Thoracic aorta (tissue), 2 donors: ENCODE measurements around the gene TMC5. TPM values are rescaled to one million over a fixed set of nuclear protein-coding genes. Genes with fewer than 3 reads are reported as not detected.
"Not testable (repeated sequence)": the region's sequence is repeated elsewhere in the genome, so short reads cannot be mapped to it uniquely, and the experiment has no call there.

Experiments
- ATAC-seq: fragments of 150-250 bp; one replicate; pipeline ENCODE4 v1.8.0; 2017; ENCODE audit warnings: low read depth; ENCODE audit not compliant: insufficient number of reproducible peaks, low FRiP score
- DNase-seq: peaks from one replicate; pipeline ENCODE4 v3.0.0-alpha.2; 2020; ENCODE audit warnings: low spot score
- H3K27ac ChIP-seq, 2 donors: fragments of 200-600 bp; sonication (generic); 1 replicate in 1 of 2; 2 replicates in 1 of 2; pipeline ENCODE4 v1.5.1; 2016; ENCODE audit warnings: mild to moderate bottlenecking in 2 of 2, moderate library complexity in 2 of 2
- H3K27me3 ChIP-seq: fragments of 200-600 bp; sonication (generic); replicated peaks from 2 replicates; pipeline ENCODE4 v1.6.0; 2016; ENCODE audit warnings: mild to moderate bottlenecking; ENCODE audit not compliant: insufficient read depth
- H3K36me3 ChIP-seq: fragments of 200-600 bp; sonication (generic); one replicate; pipeline ENCODE4 v1.5.1; 2016
- H3K4me1 ChIP-seq, 2 donors: fragments of 200-600 bp; sonication (generic); 1 replicate in 1 of 2; 2 replicates in 1 of 2; pipeline versions ENCODE4 v1.5.1 to v1.6.0; 2016; ENCODE audit warnings: low read depth in 2 of 2, mild to moderate bottlenecking in 1 of 2; ENCODE audit not compliant: control insufficient read depth in 1 of 2
- H3K4me3 ChIP-seq: fragments of 200-600 bp; sonication (generic); 2 replicates; pipeline ENCODE4 v1.5.1; 2016; ENCODE audit warnings: mild to moderate bottlenecking
- H3K9me3 ChIP-seq: fragments of 200-600 bp; sonication (generic); 2 replicates; pipeline ENCODE4 v1.5.1; 2016
- total RNA-seq, 2 donors: library from RNA; depleted of rRNA; stranded (reverse); fragments of >200 nt; gene quantifications; one replicate each; pipeline versions ENCODE4 v1.1.0 to v1.2.3, GENCODE V29; 2016
- TF ChIP-seq, protein P1 (sequence below): fragments of 200-600 bp; sonication (generic); IDR thresholded peaks from one replicate; pipeline ENCODE4 v1.5.1; 2019; ENCODE audit warnings: antibody characterized with exemption

Gene TMC5
- total RNA-seq, 2 donors from 2014 or later, result 0.71 TPM; not detected in 1

DNA sequence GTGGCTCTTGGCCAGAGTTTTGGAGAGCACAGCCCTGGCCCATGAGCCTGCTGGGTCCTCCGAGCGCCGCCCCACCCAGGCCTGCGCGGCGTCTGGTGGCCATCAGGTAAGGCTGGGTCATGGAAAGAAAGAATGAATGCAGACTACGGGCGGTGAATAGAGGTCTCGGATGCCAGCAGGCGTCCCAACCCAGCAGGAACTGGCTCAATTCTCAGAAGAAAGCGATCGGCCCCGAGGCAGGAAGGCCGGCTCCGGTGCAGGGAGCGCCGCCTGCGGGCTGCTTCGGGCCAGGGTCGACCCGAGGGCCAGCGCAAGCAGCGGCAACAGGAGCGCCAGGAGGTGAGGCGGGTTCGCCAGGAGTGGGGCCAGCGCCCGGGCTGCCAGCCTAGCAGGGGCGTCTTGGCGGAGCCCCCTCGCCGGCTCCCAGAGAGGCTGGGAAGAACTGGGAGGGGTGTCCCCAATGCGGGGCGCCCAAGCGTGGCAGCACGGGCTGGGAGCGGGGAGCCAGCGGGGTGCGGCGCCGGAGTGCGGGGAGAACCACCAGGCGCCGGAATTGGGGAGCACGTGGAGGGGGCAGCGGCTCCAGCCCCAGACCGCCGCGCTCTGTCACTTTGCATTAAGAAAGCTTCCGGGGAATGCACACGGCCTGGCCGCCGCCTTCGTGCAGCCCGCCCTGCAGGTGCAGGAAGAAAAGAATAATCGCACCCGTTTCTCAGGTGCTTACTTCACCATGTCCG is 7.1 kb upstream of the TMC5 start:
- peaks cover 0 to 8% of the 10 kb centered on the region in 2 donors for H3K4me1 ChIP-seq
- DNase-seq, result no peak
- no peaks in the 10 kb centered on the region for H3K36me3 ChIP-seq
- peak overlapping the region; percentile 55 for H3K4me3 ChIP-seq
- peaks cover 8% of the 10 kb centered on the region for H3K9me3 ChIP-seq
- TF ChIP-seq, protein P1, sequence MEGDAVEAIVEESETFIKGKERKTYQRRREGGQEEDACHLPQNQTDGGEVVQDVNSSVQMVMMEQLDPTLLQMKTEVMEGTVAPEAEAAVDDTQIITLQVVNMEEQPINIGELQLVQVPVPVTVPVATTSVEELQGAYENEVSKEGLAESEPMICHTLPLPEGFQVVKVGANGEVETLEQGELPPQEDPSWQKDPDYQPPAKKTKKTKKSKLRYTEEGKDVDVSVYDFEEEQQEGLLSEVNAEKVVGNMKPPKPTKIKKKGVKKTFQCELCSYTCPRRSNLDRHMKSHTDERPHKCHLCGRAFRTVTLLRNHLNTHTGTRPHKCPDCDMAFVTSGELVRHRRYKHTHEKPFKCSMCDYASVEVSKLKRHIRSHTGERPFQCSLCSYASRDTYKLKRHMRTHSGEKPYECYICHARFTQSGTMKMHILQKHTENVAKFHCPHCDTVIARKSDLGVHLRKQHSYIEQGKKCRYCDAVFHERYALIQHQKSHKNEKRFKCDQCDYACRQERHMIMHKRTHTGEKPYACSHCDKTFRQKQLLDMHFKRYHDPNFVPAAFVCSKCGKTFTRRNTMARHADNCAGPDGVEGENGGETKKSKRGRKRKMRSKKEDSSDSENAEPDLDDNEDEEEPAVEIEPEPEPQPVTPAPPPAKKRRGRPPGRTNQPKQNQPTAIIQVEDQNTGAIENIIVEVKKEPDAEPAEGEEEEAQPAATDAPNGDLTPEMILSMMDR, result no peak
- H3K27me3 ChIP-seq, result no peaks in the 10 kb centered on the region
- no peak overlapping the region for H3K27ac ChIP-seq
- ATAC-seq, result no peak

DNA sequence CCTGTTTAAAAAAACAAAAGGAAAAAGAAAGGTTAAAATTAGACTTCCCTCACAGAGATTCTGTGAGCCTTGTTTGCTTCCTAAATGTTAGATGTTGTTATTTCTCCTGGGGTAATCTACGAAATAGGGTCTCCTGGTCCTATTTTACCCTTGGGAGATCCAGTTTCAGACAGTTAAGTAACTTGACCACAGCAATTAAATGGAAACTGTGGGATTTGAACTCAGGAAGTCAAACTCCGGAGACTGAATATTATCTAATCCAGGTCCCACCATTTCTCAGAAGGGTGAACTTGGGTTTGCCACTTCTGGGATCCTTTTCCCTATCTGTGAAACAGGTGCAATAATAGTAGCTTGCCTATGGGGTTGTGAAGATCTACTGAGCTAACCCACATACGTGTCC is 6.4 kb upstream of the TMC5 start:
- peaks cover 0 to 8% of the 10 kb centered on the region in 2 donors for H3K4me1 ChIP-seq
- H3K9me3 ChIP-seq, result peaks cover 8% of the 10 kb centered on the region
- no peaks in the 10 kb centered on the region for H3K36me3 ChIP-seq
- ATAC-seq, result no peak
- TF ChIP-seq, protein P1, result no peak
- no peak overlapping the region for H3K27ac ChIP-seq
- no peak for DNase-seq
- H3K27me3 ChIP-seq, result no peaks in the 10 kb centered on the region
- peak overlapping the region; percentile 55 for H3K4me3 ChIP-seq

DNA sequence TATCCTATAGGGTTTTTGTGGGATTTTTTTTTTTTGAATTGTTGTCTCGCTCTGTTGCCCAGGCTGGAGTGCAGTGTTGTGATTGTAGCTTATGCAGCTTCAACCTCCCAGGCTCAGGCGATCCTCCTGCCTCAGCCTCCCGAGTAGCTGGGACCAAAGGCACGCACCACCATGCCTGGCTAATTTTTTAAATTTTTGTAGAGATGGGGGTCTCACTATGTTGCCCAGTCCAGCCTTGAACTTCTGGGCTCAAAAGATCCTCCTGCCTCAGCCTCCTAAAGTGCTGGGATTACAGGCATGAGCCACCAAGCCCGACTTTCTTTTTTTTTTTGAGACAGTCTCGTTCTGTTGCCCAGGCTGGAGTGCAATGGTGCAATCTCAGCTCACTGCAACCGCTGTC is 5.6 kb upstream of the TMC5 start:
- not testable (repeated sequence) for ATAC-seq, H3K27ac ChIP-seq, H3K9me3 ChIP-seq, DNase-seq, H3K36me3 ChIP-seq, H3K4me3 ChIP-seq, H3K4me1 ChIP-seq, H3K27me3 ChIP-seq

DNA sequence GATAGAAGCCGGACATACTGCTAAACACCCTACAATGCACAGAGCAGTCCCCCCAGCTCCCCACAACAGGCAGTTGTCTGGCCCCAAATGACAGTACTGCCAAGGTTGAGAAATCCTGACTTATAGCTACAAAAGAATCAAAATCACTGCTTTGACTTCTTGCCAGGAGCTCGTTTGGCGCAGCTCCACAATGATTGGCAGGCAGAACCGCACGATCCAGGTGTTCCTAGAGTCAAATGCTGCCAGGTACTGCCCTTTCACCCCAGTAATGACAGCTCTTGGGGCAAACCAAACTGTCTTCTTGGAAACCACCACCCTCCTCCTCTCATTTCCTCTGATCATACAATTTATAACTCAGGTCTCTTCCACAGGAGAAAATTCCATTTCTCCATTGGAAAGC is 2.2 kb upstream of the TMC5 start:
- Histone ChIP-seq H3K27ac (no peak overlapping the region), H3K36me3 (no peaks in the 10 kb centered on the region), H3K27me3 (no peaks in the 10 kb centered on the region), H3K4me1 (peaks cover 0 to 5% of the 10 kb centered on the region in 2 donors), H3K9me3 (no peaks in the 10 kb centered on the region), H3K4me3 (no peak overlapping the region)
- ATAC-seq (no peak), DNase-seq (no peak)
- TF ChIP-seq, protein P1, result no peak

DNA sequence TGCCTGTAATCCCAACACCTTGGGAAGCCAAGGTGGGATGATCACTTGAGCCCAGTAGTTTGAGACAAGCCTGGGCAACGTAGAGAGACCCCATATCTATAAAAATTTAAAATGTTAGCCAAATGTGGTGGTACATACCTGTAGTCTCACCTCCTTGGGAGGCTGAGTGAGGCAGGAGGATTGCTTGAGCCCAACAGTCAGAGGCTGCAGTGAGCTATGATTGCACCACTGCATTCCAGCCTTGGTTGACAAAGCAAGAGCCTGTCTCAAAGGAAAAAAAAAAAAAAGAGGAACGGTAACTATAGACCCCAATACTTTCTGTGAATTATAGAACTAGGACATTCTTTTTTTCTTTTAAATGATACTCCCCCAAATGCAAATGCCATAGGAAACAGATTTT is 1.8 kb upstream of the TMC5 start:
- no peak overlapping the region for H3K27ac ChIP-seq
- DNase-seq (no peak), ATAC-seq (no peak)
- no peaks in the 10 kb centered on the region for H3K9me3 ChIP-seq
- TF ChIP-seq, protein P1, result no peak
- no peaks in the 10 kb centered on the region for H3K36me3 ChIP-seq
- no peaks in the 10 kb centered on the region for H3K27me3 ChIP-seq
- H3K4me3 ChIP-seq, result no peak overlapping the region
- peaks cover 0 to under 1% of the 10 kb centered on the region in 2 donors for H3K4me1 ChIP-seq

DNA sequence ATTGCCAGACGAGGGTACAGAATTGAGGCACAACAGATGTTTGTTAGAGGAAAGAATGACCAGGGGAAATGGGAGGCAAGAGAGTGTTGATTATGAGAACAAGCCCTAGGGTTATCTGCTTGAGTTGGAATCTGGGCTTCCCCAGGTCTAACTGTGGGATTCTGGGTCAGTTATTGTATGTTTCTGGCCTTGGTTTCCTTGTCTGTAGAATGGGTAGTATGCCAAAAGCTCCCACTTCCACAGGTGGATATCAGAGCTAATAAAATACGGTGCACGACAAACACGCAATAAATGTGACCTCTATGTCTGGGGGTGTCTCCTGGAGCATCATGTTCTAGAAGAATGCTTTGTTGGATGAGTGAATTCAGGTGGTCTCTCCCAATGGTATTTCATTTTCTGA is 517 bp downstream of the TMC5 start:
- H3K27me3 ChIP-seq, result no peaks in the 10 kb centered on the region
- ATAC-seq (no peak), DNase-seq (no peak)
- H3K4me1 ChIP-seq, result no peaks in the 10 kb centered on the region
- H3K36me3 ChIP-seq, result no peaks in the 10 kb centered on the region
- no peaks in the 10 kb centered on the region for H3K9me3 ChIP-seq
- H3K4me3 ChIP-seq, result no peak overlapping the region
- TF ChIP-seq, protein P1, result no peak
- H3K27ac ChIP-seq, result no peak overlapping the region
